ENCODE measurements around the gene E2F4. TPM values are rescaled to one million over a fixed set of nuclear protein-coding genes. Genes with fewer than 3 reads are reported as not detected.
A peak's percentile ranks its signal among the peaks of the same experiment; 100 is the strongest.

Gene E2F4
- total RNA-seq, 1 donor from 2014 or later = 68.4 TPM

DNA sequence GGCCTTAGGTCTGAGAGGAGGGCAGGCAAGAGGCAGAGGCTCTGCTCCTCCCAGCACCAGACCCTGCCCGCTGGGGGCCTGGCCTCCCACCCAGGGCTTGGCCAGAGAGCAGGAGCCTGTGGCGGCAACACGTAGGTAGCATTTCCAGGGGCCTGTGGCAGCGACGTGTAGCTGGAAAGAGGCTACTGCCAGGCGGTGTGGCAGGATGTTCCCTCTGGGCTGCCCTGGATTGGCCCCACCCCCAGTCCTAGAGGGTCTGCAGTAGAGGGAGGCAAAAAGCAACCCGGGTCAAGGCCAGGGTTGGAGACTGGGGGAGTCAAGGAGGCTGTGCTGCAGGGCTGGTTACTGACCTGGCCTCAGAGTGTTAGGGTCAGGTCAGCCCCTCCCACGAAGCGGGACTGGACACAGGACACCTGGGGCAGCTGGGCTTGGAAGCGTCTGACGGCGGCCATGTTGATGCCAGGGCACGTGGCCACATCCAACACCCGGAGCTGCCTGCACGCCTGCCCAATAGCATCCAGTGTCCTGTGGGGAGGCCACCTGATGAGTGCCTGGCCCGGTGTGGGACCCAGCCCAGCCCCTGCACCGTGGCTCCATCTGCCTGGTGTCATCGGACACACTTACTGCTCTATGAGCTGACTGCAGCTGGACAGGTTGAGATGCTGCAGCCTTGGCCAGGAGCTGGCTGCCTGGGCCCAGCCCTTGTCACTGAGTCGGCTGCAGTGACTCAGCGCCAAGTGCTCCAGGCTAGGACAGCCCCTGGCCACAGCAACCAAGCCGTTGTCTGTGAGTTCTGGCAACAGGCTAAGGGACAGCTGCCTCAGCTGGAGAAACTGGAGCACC, 15.5 kb downstream of the E2F4 start:
- no peak for DNase-seq (ENCODE audit: low spot score)

DNA sequence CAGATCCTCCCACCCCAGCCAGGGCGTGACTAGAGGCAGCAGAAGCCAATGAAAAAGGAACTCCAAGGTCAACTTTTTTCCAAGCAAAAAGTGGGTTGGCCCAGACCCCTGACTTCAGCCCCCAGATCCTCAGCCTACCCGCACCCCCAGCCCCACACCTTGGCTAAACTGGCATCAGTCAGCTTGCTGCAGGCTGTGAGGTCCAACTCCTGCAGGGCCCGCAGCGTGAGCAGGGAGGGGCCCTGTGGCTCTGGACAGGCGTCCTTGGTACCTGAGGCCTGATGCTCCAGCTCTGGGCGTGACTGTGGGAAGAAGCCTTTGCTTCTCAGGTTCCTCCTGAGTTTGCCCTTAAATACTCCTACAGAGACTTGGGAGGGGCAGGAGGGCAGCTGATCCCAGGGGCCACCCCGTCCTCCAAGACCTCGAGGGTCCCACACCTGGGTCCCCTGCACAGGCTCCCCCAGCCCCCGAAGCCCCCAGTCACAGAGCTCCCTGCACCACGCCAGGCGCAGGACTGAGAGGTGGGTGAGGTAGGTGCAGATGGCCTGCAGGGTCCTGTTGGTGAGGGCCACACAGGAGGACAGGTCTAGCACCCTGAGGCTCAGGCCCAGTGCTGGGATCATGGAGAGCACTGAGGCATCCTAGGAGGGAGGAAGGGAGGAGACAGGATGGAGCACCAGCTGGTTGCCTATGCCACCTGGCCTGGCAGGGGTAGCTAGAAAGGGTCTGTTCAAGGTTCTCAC, 16.4 kb downstream of the E2F4 start:
- no peak for DNase-seq (ENCODE audit: low spot score)

DNA sequence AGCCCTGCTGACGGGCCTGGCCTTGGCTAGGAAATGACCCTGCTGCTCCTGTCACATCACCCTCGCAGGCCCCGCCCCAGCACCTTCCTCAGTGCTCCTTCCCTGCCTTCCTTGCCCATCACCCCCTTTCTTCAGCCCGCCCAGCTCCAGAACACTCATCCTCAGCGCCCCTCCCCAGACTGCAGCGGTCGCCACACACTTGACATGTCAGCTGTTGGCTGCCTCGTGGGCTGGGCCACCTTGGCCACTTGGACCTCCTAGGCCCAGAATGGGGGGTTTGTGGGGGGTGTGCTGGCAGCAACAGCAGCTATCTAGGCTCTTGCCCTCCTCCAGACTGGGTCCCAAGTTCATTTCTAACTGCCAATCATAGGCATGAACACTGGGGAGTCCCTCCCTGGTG, 17.6 kb downstream of the E2F4 start:
- no peak for DNase-seq (ENCODE audit: low spot score)

DNA sequence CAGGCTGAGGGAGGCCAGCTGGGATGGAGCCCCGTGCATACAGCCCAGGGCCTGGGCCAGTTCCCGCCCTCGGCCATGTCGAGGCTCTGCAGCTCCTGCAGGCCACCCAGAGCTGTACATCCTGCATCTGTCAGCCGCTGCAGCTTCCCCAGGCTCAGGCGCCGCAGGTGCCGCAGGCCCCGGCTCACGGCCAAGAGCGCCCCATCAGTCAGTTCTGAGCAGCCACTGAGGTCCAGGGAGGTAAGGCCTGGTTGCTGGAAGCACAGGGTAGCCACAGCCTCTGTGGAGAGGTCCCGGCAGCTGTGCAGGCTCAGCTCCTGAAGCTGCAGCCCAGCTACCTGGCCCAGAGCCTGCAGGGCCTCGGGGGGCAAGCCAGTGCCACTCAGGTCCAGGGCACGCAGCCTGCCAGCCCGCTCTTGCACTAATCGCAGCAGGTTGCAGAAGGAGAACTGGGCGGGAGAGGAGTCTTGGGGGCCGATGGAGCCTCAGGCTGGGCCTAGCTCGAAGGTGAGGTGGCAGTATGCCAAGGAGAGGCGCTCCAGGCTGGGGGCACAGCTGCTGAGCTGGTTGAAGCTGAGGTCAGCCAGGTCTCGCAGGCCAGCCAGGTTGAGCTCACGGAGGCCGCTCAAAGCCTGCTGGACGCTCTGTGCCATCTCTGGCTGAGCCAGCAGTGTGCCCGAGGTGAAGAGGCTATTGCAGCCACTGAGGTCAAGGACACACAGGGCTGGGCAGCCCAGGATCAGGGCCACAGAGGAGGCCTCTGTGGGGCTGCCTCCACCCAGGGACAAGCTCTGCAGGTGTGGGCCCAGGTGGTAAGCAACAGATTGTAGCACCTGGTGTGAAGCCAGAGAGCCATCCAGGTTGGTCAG, 18.3 kb downstream of the E2F4 start:
- DNase-seq (ENCODE audit: low spot score) = no peak

DNA sequence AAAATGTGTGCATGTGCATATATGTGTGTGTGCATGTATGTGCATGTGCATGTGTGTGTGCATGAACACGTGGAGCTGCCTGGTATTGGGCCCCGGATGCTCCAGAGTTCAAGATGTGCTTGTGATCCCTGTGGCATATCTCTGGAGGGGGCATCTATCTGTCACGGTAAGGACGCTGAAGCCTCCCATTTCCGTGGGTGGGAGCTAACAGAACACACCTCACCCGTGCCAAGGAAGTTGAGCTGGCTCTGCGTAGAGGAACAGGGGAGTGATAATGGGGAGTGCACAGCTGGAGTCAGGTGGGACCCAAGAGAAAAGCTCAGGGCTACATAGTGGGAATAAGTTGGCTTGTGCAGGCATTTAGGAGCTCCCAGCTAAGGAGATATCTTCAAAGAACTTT, 19.7 kb downstream of the E2F4 start:
- no peak for DNase-seq (ENCODE audit: low spot score)

DNA sequence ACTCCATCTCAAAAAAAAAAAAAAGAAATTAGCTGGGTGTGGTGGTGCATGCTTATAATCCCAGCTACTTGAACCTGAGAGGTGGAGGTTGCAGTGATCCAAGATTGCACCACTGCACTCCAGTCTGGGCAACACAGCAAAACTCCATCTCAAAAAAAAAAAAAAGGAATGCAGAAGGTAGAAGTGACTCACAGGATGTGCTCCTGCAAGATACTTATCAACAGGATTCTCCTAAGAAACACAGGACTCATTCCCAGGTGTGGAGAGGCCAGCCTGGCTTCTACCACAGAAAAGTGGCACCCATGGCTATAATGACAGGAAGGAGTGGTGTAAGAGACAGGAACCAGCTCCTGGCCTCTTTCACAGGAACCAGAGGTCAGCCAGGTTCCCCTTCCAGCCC, 20.8 kb downstream of the E2F4 start:
- no peak for DNase-seq (ENCODE audit: low spot score)

DNA sequence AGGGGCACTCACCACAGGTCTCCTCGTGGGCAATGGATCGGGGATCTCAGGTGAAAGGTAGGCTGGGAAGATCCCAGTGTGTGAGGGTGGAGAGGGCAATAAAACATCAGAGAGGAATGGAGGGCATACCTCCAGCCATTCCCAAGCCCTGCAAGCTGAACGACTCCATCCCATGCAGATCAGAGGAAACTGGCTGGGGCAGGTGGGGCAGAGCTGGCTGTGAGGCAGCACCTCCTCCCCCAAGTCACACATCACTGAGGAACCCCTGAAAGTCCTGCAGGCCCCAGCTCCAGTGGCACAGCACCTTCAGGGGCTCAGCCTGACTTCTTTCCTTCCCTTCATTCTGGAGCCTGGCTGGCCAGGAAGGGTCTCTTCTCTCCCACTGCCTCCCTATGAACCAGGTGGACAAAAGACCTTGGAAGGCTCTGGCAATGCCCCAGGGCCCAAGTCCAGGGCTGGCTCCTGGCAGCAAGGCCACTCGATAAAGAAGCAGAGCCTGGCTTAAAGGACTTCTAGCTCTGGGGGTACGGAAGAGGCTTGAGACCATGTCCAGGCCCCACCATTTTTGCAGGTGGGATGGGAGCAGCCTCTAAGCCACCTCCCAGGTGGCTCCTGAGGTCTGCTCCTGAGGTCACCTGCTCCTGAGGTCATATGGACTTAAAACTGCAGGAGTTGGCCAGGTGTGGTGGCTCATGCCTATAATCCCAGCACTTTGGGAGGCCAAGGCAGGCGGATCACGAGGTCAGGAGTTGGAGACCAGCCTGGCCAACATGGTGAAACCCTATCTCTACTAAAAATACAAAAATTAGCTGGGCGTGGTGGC, 21.5 kb downstream of the E2F4 start:
- no peak for DNase-seq (ENCODE audit: low spot score)

DNA sequence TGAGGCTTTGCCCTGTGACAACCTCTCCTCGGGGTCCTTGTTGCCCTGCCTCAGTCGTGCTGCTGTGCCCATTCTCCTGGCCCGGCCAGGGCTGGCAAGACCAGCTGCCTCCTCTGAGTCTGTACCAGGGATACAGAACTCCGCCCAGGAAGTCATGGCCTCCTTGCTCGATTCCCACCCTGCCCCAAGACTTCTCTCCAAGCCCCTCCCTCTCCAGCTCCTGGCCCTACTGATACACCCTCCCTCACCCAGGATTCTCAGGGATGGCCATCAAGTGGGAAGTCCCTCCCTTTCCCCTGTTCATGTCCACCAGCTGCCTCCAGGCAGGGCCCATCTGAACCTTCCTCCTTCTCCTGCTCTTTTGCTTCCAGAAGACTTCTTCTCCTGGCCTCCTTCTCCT, 23.8 kb downstream of the E2F4 start:
- no peak for DNase-seq (ENCODE audit: low spot score)

DNA sequence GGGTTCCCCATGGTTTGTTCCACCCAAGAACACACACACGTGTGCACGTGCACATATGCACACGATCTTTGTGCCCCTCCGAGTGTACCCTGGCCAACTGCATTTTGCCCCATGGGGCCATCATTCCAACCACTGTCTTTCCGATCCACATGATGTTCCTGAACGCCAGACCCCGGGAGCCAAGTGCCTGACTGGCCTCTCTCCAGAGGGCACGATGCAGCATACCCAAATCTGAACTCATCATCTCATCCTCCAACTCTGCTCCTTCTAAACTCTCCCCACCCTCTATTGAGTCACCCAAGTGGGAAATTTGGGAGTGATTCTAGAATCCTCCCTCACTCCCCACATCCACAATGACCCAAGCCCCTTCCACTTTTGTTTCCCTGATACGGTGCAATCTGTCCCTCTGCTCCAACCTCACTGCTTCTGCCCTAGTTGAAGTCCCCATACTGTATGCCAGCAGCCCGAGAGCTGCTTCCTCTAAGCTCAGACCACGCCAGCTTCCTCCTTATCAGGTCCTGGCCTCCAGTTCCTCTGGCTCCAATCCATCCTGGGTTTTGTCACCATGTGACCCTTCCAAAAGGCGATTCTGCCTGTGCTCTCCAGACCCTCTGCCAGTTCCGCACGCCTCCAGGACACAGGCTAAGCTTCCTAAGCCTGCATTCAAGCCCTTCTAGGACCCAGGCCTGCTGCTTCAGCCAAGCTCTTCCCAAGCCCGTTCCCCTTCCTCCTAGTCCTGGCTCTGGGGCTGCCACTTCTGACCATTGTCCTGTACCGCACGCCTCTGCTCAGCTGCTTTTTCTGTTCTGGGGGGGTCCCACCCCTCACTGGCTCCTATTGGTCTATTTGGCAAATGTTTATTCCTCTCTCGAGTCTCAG, 24.9 kb downstream of the E2F4 start:
- DNase-seq (ENCODE audit: low spot score) = no peak

DNA sequence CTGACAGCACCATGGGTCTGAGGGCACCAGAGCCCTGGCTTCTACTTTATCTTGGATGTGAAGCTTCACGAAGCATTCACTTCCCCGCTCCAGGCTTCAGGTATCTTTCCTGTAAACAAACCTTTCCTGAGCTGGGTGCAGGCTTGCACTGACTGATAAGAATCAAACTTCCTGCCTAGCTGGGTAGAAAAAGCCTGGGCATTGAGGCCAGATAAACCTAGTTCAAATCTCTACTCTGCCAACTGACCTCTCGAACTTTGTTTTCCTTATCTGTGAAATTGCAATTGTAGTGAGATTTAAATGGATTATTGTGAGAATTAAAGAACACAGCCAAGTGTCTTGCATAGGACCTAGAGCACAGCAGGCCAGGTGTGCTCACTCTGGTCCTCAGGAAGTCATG, 32.0 kb downstream of the E2F4 start:
- DNase-seq (ENCODE audit: low spot score) = no peak

DNA sequence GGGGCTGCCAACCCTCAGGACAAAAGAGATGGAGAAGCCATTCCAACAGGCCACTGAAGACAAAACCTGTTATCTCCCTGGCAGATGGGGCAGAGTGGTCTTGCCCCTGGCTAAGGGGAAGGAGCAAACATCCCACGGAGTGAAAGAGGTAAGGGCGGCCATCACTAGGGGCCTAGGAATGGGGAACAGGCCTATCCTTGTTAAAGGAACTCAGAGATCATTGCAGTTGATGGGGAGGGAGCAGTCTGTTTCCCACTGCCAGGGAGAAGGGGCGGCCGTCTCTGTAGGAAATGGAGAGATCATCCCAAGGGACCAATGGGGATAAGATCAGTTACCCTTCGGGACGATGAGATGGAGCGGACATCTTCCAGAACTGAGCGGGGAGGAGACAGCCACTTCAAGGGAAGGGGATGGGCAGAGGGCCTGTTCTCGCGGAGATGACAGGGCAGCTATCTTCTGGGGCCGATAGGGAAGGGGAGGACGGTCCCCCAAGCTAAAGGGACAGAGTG, 34.4 kb downstream of the E2F4 start:
- DNase-seq (ENCODE audit: low spot score) = no peak

DNA sequence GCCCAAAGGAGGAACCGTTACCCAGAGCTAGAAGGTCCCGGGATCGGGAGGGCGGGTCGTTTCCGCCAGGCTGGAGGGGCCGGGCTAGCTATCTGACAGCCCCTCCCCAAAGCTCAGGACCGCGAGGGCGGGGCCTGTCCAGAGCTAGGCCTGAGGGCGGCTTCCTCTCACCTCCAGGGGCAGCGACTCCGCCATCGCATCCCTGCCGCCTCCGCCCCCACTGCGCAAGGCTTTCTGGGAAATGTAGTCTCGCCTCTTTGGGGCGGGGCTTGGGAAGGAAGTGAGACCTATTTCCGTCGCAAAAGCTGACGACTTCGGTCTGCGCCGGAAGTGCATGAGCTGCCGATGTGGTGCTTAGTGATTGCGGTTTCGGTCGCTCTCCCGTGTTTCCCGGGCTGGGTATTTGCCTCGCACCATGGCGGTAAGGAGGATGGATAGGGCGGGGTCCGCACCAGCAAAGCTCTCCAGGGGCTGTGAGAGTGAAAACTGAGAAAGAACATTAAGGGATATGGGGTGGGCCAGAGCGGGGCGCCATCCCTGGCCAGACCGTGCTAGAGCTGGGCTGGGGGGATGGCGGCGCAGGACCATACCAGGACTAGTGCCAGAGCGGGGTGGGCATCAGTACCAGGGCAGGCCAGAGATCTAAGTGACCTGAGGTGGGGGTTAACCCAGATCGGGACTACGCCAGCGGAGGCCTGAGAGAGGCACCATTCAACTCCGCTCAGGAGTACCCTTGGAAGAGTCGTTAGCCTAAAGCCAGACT, 35.0 kb downstream of the E2F4 start, which contains the start of gene TMEM208:
Gene TMEM208 (plus strand): TSS at position 327 of the 763 bp plus-strand sequence. CDS start 89 bp downstream, at position 416.
- peak; percentile 98 for DNase-seq (ENCODE audit: low spot score)

DNA sequence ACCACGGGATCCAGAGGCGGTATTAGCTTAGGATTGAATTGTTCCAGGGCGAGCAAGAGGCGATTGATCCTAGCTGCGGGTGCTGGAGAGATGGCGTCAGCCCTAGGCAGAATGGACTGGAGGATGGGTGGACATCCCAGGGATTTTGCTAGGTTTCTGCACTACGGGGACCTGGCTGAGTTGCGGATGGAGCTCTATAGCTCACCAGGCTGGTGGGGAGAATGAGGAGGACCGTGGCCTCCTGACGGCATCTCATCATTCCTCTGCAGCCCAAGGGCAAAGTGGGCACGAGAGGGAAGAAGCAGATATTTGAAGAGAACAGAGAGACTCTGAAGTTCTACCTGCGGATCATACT, 35.6 kb downstream of the E2F4 start:
- DNase-seq (ENCODE audit: low spot score) = no peak

DNA sequence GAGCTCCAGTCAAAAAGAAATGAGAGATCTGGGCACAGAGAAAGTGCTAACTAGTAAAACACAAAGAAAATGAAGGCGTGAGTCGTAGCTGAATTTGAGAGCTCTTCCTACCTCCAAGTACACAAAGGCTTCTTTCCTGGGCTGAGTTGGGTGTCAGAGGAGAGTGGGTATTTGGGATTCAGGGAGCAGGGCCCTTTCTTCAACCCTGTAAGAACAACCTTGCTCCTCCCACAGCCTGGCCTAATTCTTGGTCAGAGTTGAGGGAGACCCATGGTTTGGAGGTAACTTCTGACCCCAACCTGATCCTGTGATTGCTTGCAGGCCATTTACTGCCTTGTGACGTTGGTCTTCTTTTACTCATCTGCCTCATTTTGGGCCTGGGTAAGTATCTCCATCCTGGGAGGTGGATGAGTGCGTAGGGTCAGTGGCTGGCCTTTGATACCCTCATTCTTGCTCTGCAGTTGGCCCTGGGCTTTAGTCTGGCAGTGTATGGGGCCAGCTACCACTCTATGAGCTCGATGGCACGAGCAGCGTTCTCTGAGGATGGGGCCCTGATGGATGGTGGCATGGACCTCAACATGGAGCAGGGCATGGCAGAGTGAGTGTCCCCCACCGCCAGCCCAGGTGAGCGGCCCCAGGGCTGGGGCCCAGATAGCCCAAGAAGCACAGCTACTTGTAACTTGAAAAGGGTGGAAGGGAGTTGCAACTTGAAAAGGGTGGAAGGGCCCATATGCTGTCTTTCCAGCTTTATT, 36.3 kb downstream of the E2F4 start:
- DNase-seq (ENCODE audit: low spot score) = no peak

DNA sequence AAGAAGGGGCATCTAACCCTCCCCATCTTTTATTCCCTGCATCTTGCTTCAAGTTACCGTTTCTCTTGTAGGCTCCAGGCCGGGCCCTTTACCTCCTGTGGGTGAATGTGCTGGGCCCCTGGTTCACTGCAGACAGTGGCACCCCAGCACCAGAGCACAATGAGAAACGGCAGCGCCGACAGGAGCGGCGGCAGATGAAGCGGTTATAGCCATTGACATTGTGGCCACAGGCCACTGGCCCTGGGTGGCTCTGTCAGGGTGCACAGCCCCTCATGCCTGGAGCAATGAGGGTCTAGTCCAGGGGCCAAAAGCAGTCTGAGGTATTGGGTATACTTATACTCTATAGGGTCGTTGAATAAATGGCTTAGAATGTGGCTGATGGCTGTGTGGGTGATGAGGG, 37.0 kb downstream of the E2F4 start:
- DNase-seq (ENCODE audit: low spot score) = no peak

DNA sequence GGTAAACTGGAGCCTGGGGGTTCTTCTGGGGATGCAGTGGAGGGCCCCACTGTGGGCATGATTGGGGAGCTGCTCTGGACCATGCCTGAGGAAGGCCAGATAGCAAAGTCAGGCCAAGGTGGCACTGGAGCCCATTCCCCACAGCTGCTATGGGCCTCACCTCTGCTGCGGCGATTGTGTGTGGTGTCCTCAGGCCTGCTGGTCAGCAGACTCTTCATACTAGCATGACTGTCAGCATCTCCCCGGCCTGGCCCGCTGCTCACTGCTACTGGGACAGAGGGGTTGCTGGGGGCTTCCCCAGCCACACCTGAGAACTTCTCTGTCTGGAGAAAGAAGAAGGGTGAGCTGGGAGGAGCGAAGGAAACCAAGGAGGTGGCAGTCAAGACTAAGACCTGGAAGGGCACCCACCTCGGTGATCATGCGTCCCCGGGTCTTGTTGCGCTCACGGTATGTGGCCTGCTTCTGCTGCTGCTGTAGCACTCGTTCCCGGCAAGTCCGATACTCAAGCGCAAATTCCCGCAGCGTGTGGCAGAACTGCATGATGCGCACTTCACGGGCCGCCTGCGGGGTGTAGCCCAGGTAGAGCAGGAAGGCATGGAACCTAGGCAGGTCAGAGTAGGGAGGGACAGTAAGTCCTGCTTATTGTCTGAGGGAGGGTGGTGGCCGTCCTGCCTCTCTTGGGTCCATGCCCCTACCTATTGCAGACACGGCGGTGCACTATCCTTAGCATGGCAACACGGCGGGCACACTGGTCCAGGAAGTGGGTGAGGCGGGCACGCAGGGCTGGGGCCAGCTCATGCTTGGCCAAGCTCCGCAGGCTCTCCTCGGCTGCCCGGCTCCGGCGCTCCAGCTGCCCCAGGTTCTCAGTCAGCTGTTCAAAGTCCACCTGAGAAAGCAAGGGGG, 38.2 kb downstream of the E2F4 start:
- DNase-seq (ENCODE audit: low spot score) = no peak
